SIG-M5 treated with dmso at 0.1 percent for 504 hours (cell line): ENCODE measurements around the gene ALKBH5.

ENCODE experiments used
- DNase-seq: peaks from one replicate; lab custom pipeline; 2025; ENCODE audit not compliant: unreplicated experiment; lab: John Stamatoyannopoulos, UW

ALKBH5 gene

DNA sequence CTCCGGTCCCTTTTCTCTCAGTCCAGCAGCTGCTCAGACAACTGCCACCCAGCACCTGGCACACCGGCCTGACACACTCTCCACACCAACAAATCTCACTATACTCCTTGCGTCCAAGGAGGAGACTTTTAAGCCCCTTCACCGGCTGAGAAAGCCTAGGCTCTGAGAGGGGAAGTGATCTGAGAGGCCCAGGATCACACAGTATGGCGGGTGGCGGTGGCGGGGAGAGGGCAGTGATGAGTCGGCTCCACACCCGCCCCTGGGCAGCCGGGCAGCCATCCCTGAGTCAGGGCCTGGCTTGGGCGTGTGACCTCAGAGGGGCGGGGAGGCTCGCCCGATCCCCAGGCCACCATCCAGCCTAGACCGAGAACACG lies 74.3 kb downstream of the ALKBH5 start:
- peak; percentile 57 for DNase-seq

DNA sequence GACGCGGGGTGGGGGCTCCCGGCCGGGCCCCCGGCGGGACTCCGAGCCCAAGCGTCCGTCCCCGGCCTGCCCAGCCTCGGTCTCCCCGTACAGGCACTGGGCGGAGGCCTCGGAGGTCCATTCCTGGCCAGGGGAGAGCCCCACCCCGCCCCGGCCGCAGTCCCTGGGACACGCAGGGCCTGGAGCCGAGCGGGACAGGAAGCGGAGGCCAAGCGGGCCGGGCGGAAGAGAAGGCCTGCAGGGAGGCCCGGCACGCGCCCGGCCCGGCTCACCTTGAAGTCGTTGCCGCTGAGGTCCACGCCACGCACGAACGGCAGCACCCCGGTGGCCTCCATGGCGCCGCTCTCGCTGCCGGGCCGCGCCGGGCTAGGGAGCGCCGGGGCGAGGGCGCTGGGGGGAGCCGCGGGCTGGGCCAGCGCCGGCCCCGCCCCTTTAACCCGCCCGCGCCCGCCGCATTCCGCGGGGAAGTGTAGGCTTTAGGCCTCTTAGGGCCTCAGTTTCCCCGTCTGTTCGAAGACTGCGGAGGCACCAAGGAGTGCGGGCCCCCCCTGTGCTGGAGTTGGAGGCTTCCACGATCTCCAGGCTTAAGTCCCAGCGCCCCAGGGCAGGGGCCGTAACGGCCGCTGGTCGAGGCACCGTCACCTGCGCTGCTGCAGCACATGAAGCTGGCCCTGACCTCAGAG lies 74.9 kb downstream of the ALKBH5 start, which contains the start of gene FLII:
TSS of gene FLII (minus strand) at position 383 of the 683 bp plus-strand sequence. CDS start at position 335, 48 bp downstream.
- peak; percentile 25 for DNase-seq
